ENCODE measurements around the gene FILIP1.
"Not testable (repeated sequence)": the region's sequence is repeated elsewhere in the genome, so short reads cannot be mapped to it uniquely, and the experiment has no call there.

FILIP1 gene

DNA sequence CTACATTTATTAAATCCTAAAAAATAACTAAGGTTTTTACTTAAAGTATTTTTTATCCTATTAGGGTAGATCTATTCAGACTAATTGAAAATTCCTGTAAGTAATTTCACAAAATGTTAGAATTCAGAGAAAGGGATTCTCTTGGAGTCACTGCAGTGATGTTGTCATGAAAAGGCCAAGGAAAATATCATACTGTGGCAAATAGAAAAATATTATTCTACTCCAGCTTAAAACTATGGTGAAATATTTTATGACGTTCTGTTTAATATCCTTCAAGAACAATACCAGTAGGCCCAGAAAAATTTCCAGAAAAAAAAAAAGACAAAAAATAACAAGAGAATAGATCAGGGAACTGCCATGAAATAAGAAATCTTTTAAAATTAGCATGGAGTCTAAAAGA, 73.6 kb downstream of the FILIP1 start:
- no peak for DNase-seq (ENCODE audit: low read depth)

DNA sequence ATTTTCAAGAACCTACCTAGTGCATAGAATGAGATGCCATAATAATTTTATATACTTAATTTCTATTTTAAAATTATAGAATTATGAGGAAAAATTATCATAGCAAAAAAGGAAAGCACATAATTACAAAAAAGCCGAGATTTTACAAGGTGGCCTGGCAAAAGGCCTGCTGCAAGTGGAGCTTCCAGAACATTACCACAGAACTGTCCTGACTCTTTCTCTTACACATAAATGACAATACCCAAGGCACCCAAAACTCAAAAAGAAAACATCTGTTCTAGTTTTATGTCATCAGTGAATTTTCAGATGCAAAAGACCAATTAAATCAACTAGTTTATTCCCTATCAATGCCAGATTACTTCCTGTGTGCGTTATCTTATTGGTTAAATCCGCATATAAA, 74.2 kb downstream of the FILIP1 start:
- DNase-seq (ENCODE audit: low read depth) = no peak

DNA sequence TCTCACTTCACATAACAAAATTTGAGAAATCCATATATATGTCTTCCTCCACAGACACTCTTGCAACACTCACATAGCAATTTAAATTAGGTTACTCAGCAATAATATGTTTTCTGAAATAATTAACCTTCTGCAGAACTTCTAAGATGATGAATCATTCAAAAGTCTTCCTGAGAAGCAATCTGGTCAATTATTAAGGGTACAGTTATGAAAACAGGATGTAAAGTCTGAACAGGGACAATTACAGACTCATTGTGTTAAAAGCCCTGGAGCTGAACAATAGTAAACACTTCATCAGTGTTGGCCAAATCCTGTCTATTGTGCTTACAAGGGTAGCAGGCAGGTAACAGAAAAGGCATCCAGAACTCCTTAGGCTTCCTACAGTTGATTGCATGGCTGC, 75.4 kb downstream of the FILIP1 start:
- DNase-seq (ENCODE audit: low read depth) = no peak

DNA sequence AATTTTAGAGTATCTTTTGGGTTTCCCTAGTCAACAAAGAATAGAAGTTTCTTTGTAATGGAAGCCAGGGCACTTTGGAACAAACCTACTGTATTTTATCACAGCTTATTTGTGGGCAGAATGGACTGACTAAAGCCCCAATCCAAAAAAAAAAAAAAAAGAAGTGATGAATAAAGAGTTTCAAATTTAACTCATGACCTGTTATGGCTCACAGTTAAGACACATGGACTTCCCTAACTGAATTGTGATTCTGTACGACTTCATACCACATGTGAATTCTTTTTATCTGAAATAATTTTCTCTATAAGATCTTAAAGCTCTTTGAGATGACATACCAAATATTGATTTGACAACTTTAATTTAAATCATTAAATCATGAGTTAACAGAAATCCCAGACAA, 77.2 kb downstream of the FILIP1 start:
- no peak for DNase-seq (ENCODE audit: low read depth)

DNA sequence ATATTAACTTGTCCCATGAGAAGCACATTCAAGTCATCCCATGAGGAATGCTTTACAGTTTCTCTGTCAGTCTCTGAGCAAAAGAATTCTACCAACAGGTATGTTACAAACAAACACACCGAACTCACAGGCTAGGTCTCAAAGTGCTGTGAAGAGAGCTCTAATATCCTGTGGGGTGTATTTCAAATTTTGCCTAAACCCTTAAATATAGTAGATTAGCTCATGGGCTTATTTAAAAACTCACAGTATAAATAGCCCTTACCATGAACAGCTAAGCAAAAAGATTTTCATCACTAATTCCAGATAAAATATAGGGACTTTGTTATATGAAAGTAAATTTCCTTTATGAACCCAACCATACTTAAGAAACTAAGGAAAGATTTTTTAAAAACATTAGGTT, 77.8 kb downstream of the FILIP1 start:
- no peak for DNase-seq (ENCODE audit: low read depth)

DNA sequence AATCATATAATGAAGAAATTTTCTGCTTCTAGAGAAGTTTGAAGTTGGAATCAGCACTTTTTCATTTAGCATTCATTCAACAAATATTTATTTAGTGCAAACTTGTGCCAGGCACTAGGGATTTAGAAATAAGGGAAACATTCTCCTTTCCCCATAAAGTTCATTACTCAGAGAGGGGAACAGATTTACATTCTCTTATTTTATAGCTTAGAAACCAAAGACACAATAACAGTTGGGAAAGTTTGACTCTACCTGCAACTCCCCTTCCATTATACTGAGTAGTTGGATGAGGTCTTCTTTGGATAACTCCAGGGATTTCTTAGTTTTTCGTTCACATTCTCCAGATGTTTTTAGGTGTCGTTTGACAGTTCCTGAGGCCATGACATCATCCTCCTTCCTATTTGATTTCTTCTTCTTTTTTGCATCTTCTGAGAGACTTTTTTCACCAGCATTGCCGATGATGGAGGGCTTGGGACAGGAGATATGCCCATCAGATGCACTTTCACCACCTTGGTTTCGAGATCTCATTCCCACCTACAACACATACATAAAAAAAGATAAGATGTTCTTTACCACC, 79.1 kb downstream of the FILIP1 start:
- DNase-seq (ENCODE audit: low read depth) = no peak

DNA sequence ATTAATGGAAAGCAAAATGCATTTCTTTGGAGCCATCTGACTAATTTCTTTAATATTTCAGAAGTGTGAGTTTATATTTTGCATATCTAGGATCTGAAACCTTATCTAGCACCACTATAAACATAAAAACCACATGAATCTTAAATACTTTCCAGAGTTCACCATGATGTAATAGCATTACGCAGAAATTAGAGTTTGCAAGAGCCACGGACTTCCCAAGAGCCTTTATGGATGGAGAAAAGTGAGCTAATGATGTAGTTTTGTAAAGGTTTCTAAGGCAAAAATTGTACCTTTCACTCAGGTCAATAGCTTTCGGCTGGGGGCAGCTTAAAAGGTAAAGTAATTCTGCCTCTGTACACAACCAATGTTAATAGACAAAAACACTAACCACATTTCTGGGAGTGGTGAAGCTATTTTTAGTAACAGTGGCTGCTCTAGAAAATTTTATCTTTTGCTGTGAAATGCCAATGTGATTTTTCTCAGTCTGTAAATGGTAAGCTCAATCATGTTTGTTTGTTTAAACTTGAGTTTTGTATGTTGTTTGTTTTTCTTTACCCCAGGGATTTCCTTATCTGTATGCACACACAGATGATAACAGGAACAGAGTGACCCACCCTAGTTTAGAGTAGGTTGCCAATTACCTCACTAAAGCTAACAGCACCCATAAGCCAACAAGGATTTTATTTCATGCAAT, 80.5 kb downstream of the FILIP1 start:
- no peak for DNase-seq (ENCODE audit: low read depth)

DNA sequence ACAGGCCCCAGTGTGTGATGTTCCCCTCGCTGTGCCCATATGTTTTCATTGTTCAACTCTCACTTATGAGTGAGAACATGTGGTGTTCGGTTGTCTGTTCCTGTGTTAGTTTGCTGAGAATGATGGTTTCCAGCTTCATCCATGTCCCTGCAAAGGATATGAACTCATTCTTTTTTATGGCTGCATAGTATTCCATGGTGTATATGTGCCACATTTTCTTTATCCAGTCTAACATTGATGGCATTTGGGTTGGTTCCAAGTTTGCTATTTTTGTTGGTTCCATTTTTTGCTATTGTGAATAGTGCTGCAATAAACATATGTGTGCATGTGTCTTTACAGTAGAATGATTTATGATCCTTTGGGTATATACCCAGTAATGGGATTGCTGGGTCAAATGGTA, 83.0 kb downstream of the FILIP1 start:
- not testable (repeated sequence) for DNase-seq (ENCODE audit: low read depth)

DNA sequence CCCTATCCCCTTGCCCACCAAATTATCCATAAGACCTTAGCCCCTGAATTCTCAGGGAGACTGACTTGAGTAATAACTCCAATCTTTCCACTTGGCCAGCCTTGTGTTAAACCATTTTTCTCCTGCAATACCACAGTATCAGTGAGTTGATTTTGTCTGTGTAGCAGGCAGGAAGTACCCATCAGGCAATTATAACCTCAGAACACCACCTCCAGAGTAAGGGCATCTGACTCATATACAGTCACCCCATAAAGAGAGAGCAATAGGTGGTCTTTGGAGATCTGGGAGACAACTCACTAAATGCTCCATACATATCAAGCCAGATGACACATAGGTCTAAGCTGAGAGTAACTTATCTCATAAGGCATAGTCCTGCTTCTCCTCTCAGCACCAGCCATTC, 83.7 kb downstream of the FILIP1 start:
- no peak for DNase-seq (ENCODE audit: low read depth)

DNA sequence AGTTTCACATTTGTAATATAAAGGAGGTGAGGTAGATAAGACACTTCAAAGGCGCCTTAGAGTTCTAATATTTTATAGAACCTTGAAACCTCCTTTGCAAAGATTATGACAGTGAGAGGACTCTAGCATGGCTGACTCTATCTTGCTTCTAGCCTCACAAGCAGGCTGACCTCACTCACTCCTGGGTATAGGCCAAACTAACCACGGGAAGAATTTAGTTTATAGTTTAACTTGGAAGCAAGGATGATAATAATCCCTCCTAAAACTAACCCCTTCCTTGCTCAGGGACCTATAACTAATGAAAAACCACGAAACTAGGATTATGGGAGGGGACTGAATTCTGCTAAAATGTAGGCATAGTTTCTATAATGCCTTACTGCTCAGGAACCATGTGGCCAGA, 84.3 kb downstream of the FILIP1 start:
- no peak for DNase-seq (ENCODE audit: low read depth)

DNA sequence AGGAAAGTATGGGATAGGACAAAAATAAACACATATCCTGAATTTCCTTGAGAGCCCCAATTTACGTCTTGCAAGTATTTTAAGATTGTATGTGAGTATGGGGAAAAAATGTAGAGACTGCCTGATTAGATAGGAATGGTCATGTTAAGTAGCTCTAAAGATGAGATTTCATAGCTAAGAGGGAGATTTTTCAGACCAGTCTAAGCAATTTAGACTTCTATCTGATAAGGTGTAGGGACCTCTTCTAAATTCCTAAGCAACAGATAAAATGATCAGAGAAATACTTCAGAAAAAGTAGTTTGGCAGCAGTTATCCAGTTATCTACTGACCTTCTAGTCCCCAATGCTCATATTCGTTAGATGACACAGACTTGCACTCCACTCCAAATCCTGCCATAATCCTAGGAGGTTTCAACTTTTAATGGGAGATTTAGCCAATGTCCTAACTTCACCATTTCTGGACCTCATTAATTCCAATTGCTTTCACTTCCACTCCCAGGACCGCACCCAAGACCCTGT, 90.0 kb downstream of the FILIP1 start:
- no peak for DNase-seq (ENCODE audit: low read depth)

DNA sequence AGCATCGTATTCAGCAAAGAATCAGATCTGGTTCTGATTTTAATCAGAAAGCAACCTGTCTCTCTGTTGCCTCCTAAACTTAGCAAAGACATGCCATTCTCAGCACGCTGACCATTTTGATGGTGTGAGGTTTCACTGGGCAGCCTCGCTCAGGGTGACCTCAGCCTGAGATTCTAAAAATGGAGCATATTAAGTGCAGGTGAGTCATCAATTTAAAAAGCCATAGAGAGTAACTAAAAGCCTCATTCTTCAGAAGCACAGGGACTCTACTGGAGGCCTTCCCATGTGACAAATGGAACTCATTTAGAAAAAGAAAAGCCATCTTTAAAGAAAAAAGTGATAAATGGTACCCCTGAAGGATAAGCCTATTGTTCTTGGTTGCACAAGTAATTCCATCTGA, 91.3 kb downstream of the FILIP1 start:
- no peak for DNase-seq (ENCODE audit: low read depth)

DNA sequence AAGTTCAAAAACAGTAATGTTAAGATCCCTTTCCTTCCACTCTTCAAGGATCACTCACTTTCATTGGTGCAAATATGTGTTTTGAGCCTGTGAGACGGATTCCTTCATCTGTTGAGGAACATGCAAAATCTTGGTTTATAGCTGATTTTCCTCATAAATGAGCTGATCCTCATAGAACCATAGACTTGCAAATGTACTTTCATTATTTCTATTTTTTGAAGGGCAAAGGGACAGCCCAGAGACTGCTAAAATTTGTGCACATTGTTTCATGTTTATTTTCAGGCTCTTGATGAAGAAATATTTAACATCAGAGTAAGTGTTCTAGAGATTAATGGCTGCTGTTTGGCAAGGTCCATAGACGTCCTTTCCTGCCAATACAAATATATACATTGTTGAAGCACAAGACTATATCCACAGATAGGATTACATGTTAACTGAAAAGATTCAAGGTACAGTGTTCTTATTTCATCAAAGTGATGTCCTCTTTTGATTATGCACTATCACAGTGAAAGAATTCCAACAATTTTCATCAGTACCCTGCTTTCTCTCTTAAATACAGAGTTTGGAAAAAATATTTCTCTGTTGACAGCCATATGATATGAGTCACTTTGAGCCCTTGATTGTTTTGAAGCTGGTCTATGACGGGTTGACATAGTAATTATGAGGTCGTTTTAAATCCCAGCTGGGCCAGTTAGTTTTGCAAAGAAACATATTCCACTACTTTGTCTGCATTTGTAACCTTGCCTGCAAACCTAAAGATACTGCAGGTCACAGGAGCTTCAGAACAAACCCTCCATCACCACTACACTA, 95.7 kb downstream of the FILIP1 start:
- DNase-seq (ENCODE audit: low read depth) = no peak

DNA sequence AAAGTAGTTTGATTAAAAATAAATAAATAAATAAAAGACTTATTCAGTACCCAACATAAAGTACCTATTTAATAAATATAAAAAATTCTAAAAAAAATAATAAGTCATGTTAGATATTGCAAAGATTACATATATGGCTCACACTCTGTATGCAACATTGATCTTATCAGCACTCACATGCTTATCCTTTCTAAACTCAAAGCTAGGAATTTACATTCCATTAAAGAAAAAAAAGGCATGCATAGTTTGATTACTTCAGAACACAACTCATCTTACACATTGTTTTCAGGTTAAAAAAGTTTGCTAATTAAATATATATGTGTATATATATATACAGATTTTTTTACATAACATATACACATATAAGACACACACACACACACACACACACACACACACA, 96.4 kb downstream of the FILIP1 start:
- DNase-seq (ENCODE audit: low read depth) = no peak

DNA sequence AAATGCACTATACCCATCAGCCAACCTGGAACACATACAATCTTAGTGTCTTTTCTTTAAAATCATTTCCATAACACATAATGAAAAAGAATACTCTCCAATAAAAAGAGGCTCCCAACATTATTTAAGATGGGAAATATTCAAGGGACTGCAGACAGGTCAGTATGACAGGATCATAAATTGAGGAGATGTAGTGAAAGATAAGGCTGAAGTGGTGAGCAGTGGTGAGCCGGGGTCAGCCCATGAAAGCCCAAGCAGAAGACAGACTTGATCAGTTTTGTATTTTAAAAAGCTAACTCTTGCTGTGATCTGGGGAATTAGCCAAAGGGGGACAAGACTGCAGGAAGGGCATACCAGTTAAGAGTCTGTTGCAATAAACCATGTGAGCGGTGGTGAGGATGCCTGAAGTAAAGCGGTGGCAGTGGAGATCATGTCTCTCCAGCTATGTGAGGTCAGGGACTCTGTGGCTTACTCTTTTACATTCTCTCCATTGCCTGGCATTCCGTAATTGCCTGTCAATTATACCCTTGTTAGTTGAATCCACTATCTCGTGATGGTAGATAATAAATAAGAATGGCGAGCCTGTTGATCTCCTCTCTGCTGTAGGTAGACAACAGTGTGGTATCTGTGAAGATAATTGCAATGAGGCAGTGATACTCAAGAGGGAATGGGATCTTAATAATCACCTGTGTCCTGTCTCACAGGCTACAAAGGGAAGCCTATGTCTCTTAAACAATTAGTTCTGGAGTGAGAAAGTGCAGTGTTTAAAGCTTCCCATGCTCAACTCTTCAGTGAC, 97.4 kb downstream of the FILIP1 start:
- DNase-seq (ENCODE audit: low read depth) = no peak

DNA sequence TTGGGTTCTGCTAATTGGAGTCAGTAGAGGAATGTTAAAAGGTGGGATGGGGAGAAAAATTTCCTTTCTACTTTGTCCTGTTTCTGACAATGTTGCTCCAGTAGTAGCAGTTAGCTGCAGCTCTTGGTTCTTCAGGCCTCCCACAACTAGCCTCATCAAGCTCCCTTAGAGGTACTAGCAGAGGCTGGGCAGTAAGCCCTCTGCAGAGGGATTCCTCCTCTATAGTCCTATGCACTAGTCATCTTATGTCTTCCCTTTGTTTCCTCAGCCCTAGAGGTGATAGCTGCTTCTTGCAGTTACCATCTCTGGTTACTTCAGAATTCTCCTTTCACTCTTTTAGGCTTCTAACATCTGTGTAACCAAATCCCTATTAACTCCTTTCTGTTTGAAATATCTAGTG, 99.8 kb downstream of the FILIP1 start:
- no peak for DNase-seq (ENCODE audit: low read depth)

DNA sequence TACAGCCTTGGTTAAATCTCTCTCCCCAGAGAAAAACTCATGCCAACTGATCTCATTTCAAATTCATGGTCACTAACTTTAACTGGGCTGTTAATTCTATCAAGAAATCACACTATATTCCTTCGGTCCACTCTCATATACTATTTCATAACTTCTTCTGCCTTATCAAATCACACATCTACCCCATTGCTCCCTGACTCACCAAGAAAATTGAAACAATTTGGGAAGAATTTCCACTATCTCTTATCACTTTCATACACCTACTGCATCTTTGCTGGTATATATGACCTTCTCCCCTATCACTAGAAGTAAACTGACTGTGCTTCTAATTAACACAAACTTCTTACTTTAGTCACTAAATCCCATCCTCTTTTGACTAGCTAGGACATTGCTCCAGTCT, 102.3 kb downstream of the FILIP1 start:
- DNase-seq (ENCODE audit: low read depth) = no peak

DNA sequence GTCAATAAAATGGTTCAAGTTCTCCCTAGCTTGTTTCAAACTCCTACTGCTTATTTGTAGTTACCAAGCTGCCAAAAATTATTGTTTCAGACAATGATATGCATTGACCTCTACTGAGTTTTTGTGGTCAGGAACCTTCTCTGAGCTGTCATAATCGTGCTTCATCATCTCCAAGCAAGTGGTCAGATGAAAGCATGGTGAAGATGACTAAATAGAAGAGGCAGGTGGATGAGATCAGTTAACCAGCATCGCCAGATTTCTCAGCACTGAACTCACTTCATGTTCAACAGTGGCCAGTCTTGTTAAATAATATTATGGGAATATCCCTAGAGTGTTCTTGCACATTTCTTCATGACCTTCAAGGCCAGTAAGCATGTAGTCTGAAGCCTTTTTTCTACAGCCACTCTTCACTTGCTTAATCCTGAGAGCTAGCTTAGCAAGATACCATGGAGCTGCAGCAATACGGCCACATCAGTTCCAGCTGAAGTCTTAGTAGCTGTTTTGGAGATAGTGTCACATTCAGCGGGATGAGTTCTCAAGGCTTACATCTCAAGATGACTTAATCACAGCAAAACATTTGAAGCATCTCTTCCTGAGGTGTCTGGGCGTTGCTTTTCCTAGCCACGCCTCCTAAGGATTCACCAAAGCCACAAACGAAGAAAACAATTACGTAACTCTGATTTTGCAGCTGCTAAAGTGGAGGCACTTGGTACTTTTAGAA, 107.4 kb downstream of the FILIP1 start:
- no peak for DNase-seq (ENCODE audit: low read depth)

DNA sequence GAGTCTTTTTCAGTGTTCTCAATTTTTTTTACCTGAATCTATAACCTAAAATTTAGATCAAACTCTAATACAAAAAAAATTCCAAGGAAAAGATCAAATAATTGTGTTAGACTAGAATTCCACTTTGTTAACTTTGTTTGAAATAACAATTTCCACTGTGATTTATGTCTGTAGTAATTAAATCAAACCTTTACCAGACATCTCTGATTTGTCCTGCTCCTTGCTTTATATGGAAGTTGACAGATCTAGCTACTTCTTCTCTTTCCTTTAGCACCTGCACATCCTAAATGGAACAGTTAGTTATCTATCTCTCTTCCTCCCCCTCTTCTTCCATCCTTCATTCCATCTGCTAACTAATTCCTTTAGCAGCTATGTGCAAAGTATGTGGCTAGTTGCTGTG, 109.5 kb downstream of the FILIP1 start:
- DNase-seq (ENCODE audit: low read depth) = no peak

DNA sequence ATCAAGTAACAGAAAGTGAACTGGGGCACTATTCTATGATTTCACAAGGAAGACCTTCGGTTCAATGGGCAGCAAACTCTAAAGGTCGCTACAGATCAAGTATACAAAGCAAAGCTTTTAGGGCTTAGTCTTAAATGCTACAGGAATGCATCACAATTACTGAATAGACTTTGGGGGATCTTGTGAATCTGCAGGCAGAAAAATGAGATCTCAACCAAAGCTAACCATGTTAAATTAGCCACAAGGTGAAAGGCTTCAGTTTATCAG, 111.0 kb downstream of the FILIP1 start:
- no peak for DNase-seq (ENCODE audit: low read depth)

DNA sequence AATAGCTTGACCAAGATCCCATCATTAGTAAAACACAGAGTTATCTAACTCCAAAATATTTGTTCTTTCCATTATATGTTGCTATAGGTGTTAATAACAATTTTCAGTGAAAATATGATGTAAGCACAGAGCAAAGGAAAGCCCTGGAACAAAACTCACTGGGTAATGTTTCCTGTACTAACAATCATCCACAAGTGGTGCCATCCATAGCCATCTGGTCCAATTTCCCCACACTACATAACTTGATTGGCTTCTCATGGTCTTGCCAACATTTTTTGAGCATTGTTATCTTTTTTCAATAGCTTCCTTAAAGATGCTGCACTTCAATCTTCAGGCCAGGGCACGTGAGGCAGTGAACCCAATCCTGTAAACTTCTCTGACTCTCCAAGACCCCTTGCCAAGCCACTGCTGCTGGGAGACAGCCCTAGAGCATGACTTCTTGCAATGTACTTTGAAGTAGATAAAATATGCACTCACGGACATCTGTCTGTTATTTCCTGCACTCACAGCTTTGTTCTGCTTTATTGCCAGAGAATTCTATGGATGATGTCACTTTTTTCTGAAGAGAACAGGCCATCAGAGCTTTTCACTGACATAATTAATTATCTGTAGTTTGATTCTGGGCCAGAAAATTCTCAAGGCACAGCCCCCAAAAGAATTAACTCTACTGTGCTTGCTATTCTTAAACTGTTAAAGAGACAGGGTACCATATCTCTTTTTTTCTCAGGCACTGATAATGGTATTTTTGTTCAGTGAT, 111.5 kb downstream of the FILIP1 start:
- no peak for DNase-seq (ENCODE audit: low read depth)

Data from activated T-cell treated with anti-CD3 and anti-CD28 coated beads for 48 hours (primary cell).